Activated naive CD4-positive, alpha-beta T cell treated with anti-CD3 and anti-CD28 coated beads, Interleukin-2, amount 50 U/mL, for 72 hours (primary cell): ENCODE measurements around the gene ANAPC2. TPM values are rescaled to one million over a fixed set of nuclear protein-coding genes. Genes with fewer than 3 reads are reported as not detected.
A peak's percentile ranks its signal among the peaks of the same experiment; 100 is the strongest.
"Not testable (repeated sequence)": the region's sequence is repeated elsewhere in the genome, so short reads cannot be mapped to it uniquely, and the experiment has no call there.

ENCODE experiments used
- ATAC-seq, 2 donors: fragments of 150-1000 bp; cut with Tn5 transposase; 2 replicates each; pipeline ENCODE4 v1.10.0; 2021; ENCODE audit warnings: mild to moderate bottlenecking in 2 of 2, moderate library complexity in 2 of 2
- DNase-seq, 2 donors: peaks; one replicate each; pipeline ENCODE4 v3.0.0; 2021 to 2022; ENCODE audit warnings: low spot score in 2 of 2
- H3K27ac Mint-ChIP-seq, 2 donors: one replicate each; pipeline ENCODE4 v1.8.0; 2022; ENCODE audit warnings: mild to moderate bottlenecking in 2 of 2, mixed read lengths in 2 of 2
- H3K36me3 Mint-ChIP-seq, 2 donors: one replicate each; pipeline ENCODE4 v1.8.0; 2022; ENCODE audit warnings: mixed read lengths in 2 of 2
- H3K9me3 Mint-ChIP-seq, 2 donors: one replicate each; pipeline ENCODE4 v1.8.0; 2022; ENCODE audit warnings: mixed read lengths in 2 of 2
- total RNA-seq, 2 donors: library from RNA; stranded (reverse); gene quantifications; one replicate each; pipeline ENCODE4 v1.2.3, GENCODE V29; 2022

The ANAPC2 gene
- total RNA-seq, 2 donors from 2014 or later = 48.1 to 68.3 TPM

DNA sequence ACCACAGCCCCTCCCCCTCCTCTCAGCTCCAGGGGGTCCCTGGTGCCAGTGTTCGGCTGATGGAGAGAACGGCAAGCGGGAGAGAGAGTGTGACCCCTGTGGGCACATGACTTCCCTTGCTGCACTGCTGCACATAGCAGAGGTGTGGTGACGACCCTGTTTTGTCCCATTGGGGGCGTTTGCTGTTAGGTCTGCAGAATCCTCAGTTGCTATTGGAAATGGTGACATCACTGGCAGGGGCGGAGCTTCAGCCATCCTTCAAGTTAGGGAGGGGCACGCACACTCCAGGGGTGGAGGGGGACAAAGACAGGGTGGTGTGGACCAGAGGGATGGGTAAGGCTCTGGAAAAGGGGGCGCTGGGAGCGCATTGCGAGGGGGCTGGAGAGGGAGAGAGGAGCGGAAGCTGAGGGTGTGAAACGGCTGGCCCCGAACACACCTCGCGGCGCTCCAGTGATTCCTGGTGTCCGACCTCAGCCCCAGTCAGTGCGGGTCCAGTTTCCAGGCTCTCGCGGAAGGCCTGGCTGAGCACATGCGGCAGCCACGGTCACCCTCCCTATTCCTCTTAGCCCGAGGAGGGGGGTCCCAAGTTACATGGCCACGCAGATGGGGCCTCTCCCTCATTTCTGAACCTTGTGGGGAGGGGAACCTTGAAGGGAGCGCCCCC is 50.2 kb downstream of the ANAPC2 start:
- no peak for DNase-seq

DNA sequence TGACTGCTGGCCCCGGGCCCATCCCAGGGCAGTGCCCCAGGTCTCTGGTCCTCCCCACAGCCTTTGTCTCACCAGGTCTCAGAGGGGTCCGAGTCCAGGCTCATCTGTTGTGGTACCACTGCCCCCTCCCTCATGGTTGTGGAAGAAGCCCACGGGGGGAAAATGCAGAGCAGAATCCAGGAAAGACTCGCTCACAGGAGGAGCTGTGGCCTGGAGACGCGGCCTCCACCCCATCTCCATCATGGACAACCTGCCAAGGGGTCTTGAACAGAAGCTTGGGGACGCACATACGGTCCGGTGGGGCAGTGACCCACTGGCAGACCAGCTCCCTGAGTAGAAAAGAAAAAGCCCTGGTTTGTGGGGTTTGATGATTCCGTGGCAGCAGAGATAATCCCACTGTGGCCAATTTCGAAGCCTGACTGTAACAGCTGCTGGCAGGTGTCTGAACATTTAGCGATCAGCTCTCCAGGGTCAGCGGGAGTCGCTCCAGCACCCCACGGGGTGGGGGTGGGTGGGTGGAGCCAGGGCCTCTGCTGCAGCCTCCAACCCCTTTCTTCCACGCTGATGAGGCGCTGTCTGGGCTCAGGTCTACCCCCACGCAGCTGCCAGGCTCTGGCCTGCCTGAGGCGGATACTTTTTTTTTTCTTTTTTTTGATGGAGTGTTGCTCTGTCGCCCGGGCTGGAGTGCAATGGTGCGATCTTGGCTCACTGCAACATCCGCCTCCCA is 51.3 kb downstream of the ANAPC2 start:
- no peak for ATAC-seq
- peaks cover 0 to 6% of the 10 kb centered on the region in 2 donors for H3K36me3 Mint-ChIP-seq
- H3K27ac Mint-ChIP-seq = no peak overlapping the region
- H3K9me3 Mint-ChIP-seq = no peaks in the 10 kb centered on the region
- no peak for DNase-seq

More for the DNA sequence above, 50.2 kb downstream of the ANAPC2 start:
- H3K36me3 Mint-ChIP-seq = peaks cover 0 to 6% of the 10 kb centered on the region in 2 donors
- H3K27ac Mint-ChIP-seq = no peak overlapping the region
- ATAC-seq = no peak
- H3K9me3 Mint-ChIP-seq = no peaks in the 10 kb centered on the region

- peaks cover 0 to 6% of the 10 kb centered on the region in 2 donors for H3K36me3 Mint-ChIP-seq
- H3K27ac Mint-ChIP-seq = no peak overlapping the region
- no peak for DNase-seq
- no peaks in the 10 kb centered on the region for H3K9me3 Mint-ChIP-seq
- no peak for ATAC-seq
Observed at GRCh38 chr9:137136261-137136880, 52.0 kb downstream of the ANAPC2 start.

GRCh38 chr9:137135154-137135553 is 53.2 kb downstream of the ANAPC2 start:
- not testable (repeated sequence) for H3K27ac Mint-ChIP-seq, ATAC-seq, DNase-seq, H3K9me3 Mint-ChIP-seq, H3K36me3 Mint-ChIP-seq

- DNase-seq (no peak), ATAC-seq (no peak)
- Mint-ChIP-seq H3K27ac (no peak overlapping the region), H3K9me3 (no peaks in the 10 kb centered on the region), H3K36me3 (no peaks in the 10 kb centered on the region)
Observed at GRCh38 chr9:137134191-137134590, 54.2 kb downstream of the ANAPC2 start.

GRCh38 chr9:137130176-137130755 is 58.1 kb downstream of the ANAPC2 start:
- peaks cover 13 to 16% of the 10 kb centered on the region in 2 donors for H3K36me3 Mint-ChIP-seq
- H3K9me3 Mint-ChIP-seq = no peaks in the 10 kb centered on the region
- DNase-seq = no peak
- no peak overlapping the region for H3K27ac Mint-ChIP-seq
- peak in 1 of 2 donors; percentile 9 for ATAC-seq

GRCh38 chr9:137129456-137130175 is 58.7 kb downstream of the ANAPC2 start:
- peak overlapping the region; percentile 60 to 86 for H3K27ac Mint-ChIP-seq
- ATAC-seq (peak; percentile 96 to 97), DNase-seq (peak; percentile 89 to 91)
- H3K9me3 Mint-ChIP-seq = no peaks in the 10 kb centered on the region
- peaks cover 13 to 16% of the 10 kb centered on the region in 2 donors for H3K36me3 Mint-ChIP-seq

- ATAC-seq (peak; percentile 1 to 7), DNase-seq (no peak)
- peaks cover 13 to 16% of the 10 kb centered on the region in 2 donors for H3K36me3 Mint-ChIP-seq
- peak overlapping the region; percentile 86 to 89 for H3K27ac Mint-ChIP-seq
- H3K9me3 Mint-ChIP-seq = no peaks in the 10 kb centered on the region
Observed at GRCh38 chr9:137128862-137129455, 59.4 kb downstream of the ANAPC2 start.

- ATAC-seq = peak; percentile 5 to 28
- peak in 1 of 2 donors; percentile 36 for DNase-seq
- peaks cover 13 to 16% of the 10 kb centered on the region in 2 donors for H3K36me3 Mint-ChIP-seq
- peak overlapping the region; percentile 86 to 89 for H3K27ac Mint-ChIP-seq
- no peaks in the 10 kb centered on the region for H3K9me3 Mint-ChIP-seq
Observed at GRCh38 chr9:137128158-137128861, 60.0 kb downstream of the ANAPC2 start.

- Mint-ChIP-seq H3K36me3 (peaks cover 13 to 16% of the 10 kb centered on the region in 2 donors), H3K27ac (peak overlapping the region; percentile 86 to 89), H3K9me3 (no peaks in the 10 kb centered on the region)
- DNase-seq (no peak), ATAC-seq (peak in 1 of 2 donors; percentile 7)
Observed at GRCh38 chr9:137127301-137128157, 60.8 kb downstream of the ANAPC2 start.

GRCh38 chr9:137126786-137127185 is 61.6 kb downstream of the ANAPC2 start:
- DNase-seq (no peak), ATAC-seq (no peak)
- Mint-ChIP-seq H3K27ac (peak overlapping the region; percentile 85 to 86), H3K9me3 (no peaks in the 10 kb centered on the region), H3K36me3 (peaks cover 13 to 16% of the 10 kb centered on the region in 2 donors)

Other genes with a start within 250 kb of the ANAPC2 start
- gene FBXW5, start 243.8 kb downstream of the ANAPC2 start, total RNA-seq = 100 to 1,000 TPM in 1 of 2 donors, 10 to 100 TPM in 1; 66.9 to 107 TPM
- gene C8G, start 243.3 kb downstream of the ANAPC2 start, total RNA-seq = 1 to 10 TPM; 1.5 to 2.5 TPM
- gene LCN12, start 236.3 kb downstream of the ANAPC2 start, total RNA-seq = 1 to 10 TPM in 1 of 2 donors, under 1 TPM in 1; 0.64 to 2.0 TPM
- gene PTGDS, start 211.1 kb downstream of the ANAPC2 start, total RNA-seq = not detected
- not detected for gene LCNL1, start 205.6 kb downstream of the ANAPC2 start, total RNA-seq
- gene PAXX, start 196.1 kb downstream of the ANAPC2 start, total RNA-seq = 10 to 100 TPM; 36.7 to 64.5 TPM
- not detected for gene CLIC3, start 192.0 kb downstream of the ANAPC2 start, total RNA-seq
- gene ABCA2, start 160.3 kb downstream of the ANAPC2 start, total RNA-seq = 10 to 100 TPM; 17.8 to 21.9 TPM
- gene FUT7, start 156.5 kb downstream of the ANAPC2 start, total RNA-seq = 1 to 10 TPM; 1.4 to 1.6 TPM
- gene NPDC1, start 142.4 kb downstream of the ANAPC2 start, total RNA-seq = 10 to 100 TPM; 29.4 to 34.2 TPM
- gene ENTPD2, start 134.5 kb downstream of the ANAPC2 start, total RNA-seq = under 1 TPM in 1 of 2 donors, not detected in 1; 0.27 TPM
- 10 to 100 TPM in 1 of 2 donors, 1 to 10 TPM in 1; 3.5 to 13.3 TPM for gene SAPCD2, start 118.0 kb downstream of the ANAPC2 start, total RNA-seq
- gene UAP1L1, start 111.0 kb downstream of the ANAPC2 start, total RNA-seq = 10 to 100 TPM in 1 of 2 donors, 1 to 10 TPM in 1; 7.5 to 28.2 TPM
- gene MAN1B1, start 101.6 kb downstream of the ANAPC2 start, total RNA-seq = 10 to 100 TPM; 23.8 to 41.4 TPM
- gene DPP7, start 73.8 kb downstream of the ANAPC2 start, total RNA-seq = 100 to 1,000 TPM; 172 to 236 TPM
- gene GRIN1, start 49.4 kb downstream of the ANAPC2 start, total RNA-seq = under 1 TPM in 1 of 2 donors, not detected in 1; 0.10 TPM
- not detected for gene LRRC26, start 18.5 kb downstream of the ANAPC2 start, total RNA-seq
- gene TMEM210, start 16.5 kb downstream of the ANAPC2 start, total RNA-seq = not detected
- 10 to 100 TPM; 37.1 to 64.0 TPM for gene SSNA1, start 116 bp upstream of the ANAPC2 start, total RNA-seq
- gene TPRN, start 12.2 kb upstream of the ANAPC2 start, total RNA-seq = 1 to 10 TPM; 5.7 to 7.3 TPM
- 10 to 100 TPM; 15.3 to 27.1 TPM for gene TMEM203, start 17.1 kb upstream of the ANAPC2 start, total RNA-seq
- 10 to 100 TPM; 31.7 to 48.5 TPM for gene NDOR1, start 17.1 kb upstream of the ANAPC2 start, total RNA-seq
- gene RNF208, start 33.7 kb upstream of the ANAPC2 start, total RNA-seq = 1 to 10 TPM; 3.1 to 9.4 TPM
- gene CYSRT1, start 36.6 kb upstream of the ANAPC2 start, total RNA-seq = under 1 TPM; 0.34 to 0.64 TPM
- gene RNF224, start 38.9 kb upstream of the ANAPC2 start, total RNA-seq = not detected
- gene SLC34A3, start 42.3 kb upstream of the ANAPC2 start, total RNA-seq = under 1 TPM in 1 of 2 donors, not detected in 1; 0.12 TPM
- 100 to 1,000 TPM; 277 to 307 TPM for gene TUBB4B, start 52.7 kb upstream of the ANAPC2 start, total RNA-seq
- not detected for gene STPG3, start 62.7 kb upstream of the ANAPC2 start, total RNA-seq
- gene NELFB, start 66.8 kb upstream of the ANAPC2 start, total RNA-seq = 10 to 100 TPM; 57.6 to 58.4 TPM
- gene TOR4A, start 89.2 kb upstream of the ANAPC2 start, total RNA-seq = 1 to 10 TPM; 2.6 to 8.8 TPM
- gene NRARP, start 113.7 kb upstream of the ANAPC2 start, total RNA-seq = 1 to 10 TPM in 1 of 2 donors, under 1 TPM in 1; 0.61 to 3.1 TPM
- 10 to 100 TPM in 1 of 2 donors, 1 to 10 TPM in 1; 7.9 to 14.8 TPM for gene EXD3, start 234.6 kb upstream of the ANAPC2 start, total RNA-seq
- 1 to 10 TPM in 1 of 2 donors, not detected in 1; 1.5 TPM for gene NOXA1, start 234.8 kb upstream of the ANAPC2 start, total RNA-seq